ENCODE results near the gene HDAC4.

Gene HDAC4

DNA sequence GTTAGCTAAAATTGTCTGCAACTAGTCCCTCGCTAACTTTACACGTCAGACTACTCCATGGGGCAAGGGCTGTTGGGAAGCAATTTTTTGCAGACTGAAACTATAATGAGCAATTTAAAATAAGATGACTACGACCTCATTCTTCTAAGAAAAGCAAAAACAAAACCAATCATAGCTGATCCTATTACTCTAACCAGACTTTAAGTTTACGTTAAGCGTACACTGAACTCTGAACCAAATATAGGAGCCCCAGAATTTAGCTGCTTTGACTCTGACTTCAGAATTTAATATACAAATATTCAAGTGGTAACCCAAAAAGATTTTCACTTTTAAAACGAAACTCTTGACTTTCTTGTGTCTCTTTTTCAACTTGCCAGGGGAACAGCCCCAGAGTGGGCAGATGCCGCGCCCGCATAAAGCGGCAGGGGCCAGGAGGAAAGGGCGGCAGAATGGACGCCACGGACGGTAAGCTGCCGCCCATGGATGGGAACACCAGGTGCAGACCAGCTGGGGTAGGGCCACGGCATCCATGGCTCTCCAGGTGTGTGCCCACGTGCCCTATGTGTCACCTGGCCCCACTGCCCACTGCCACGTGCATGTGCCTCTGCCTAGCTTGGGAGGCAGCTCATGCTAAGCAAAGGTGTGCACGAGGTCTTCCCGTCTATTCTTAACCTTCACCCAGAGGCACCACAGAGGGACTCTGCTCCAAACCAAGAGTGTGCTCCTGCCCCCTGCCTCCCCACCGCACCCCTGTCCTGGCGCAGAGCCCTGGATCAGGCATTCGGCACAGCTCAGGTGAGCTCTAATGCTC is 217.6 kb downstream of the HDAC4 start:
- H3K4me3 ChIP-seq (ENCODE audit: control insufficient read depth, low read depth, low read length), result no peak overlapping the region
- TF ChIP-seq CTCF (conservative IDR thresholded peaks at IDR 0.05; ENCODE audit: control insufficient read depth, insufficient read depth, low read depth, low read length), result no peak
- DNase-seq (ENCODE audit: low read depth), result no peak

DNA sequence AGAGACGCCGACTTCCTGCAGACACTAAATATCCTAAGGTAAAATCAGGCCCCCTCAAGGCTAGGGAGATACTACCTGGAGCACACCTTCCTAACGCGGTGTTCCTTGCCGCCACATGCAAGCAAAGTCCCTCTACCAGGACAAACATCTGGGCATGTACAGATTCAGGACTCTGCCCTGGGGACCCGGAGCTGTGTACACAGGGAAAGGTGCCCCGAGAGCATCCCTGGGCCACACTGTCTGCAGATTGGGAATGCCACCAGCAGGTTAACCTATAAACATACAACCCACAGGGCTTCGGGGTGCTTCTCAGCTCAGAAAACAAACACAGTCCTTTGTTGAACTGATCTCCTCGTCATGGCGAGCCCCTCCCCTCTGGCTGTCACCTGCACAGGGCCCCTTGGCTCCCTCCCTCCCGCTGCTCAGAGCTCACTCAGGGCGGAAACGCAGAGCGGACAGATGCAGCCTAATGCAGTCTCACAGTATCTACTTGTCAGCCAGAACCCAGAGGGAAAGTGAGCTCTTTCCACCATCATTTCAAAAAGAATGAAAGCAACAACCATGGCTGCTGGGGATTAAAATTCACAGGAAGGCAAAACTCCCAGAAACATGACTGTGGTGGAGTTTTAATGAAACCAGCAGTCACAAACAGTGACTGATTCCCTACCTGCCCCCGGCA is 218.8 kb downstream of the HDAC4 start:
- DNase-seq (ENCODE audit: low read depth), result no peak
- no peak for TF ChIP-seq CTCF (conservative IDR thresholded peaks at IDR 0.05; ENCODE audit: control insufficient read depth, insufficient read depth, low read depth, low read length)
- H3K4me3 ChIP-seq (ENCODE audit: control insufficient read depth, low read depth, low read length), result no peak overlapping the region

DNA sequence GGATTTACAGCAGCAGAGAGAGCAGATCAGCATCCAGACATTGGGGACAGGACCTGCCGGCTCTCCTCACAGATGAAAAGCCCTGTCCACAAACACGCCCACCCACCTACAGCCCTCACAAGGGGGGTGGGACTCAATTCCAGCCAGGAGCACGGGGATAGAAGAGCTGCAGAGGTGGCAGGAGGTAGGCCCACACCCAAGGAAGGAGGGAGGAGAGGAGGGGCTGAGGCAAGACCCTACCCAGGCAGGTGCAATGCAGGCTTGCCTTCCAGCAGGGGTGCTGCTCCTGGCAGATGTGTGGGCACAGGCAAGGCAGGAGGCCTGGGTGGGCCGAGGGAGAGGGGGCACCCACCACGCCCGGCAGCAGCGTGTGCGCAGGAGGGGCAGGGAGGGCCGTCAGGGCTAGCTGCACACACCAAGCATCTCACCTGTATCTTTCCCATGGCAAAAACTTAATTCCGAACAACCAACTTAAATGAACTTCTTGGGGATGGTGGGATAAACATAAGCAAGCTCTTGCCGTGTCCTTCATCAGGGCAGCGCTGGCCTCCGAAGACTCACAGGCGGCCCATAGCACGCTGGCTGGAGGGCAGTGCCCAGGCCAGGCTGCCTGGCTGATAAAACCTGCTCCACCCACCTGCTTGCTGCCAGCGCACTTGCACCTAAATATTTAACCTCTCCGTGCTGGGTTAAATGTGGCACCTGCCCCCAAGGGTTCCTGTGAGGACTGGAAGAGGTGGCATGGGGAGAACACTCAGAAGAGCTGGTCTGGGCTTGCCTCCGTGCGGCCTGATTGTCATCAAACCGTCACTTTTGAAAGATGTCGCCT is 219.5 kb downstream of the HDAC4 start:
- H3K4me3 ChIP-seq (ENCODE audit: control insufficient read depth, low read depth, low read length), result no peak overlapping the region
- DNase-seq (ENCODE audit: low read depth), result no peak
- TF ChIP-seq CTCF (conservative IDR thresholded peaks at IDR 0.05; ENCODE audit: control insufficient read depth, insufficient read depth, low read depth, low read length), result no peak

DNA sequence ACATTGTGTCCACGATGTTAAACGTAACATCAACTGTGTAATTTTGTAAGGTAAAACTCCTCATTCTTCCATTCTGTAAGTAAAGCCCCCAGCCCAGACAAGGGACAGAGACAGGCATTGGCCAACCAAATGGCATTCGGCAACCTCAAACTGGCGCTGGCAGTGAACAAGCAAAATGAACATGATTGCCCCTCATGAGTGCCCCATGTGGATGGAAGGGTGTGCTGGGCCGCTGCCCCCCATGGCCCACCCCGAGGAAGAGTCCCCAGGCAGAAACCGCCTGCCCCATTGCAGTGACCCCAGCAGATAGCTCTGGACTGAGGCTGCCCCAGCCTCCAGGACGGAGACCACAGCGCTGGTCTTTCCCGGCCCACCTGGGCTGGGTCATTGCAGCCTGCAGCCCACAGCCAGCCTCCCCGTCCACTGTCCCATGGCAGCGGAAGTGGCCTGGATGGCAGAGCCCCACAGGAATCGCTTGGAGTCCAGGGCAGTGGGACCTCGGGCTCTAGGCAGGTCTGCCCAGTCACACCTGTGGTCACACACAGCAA is 220.2 kb downstream of the HDAC4 start:
- DNase-seq (ENCODE audit: low read depth), result no peak
- no peak for TF ChIP-seq CTCF (conservative IDR thresholded peaks at IDR 0.05; ENCODE audit: control insufficient read depth, insufficient read depth, low read depth, low read length)
- no peak overlapping the region for H3K4me3 ChIP-seq (ENCODE audit: control insufficient read depth, low read depth, low read length)

GRCh38 chr2:239179851-239180371 is 220.9 kb downstream of the HDAC4 start:
- no peak overlapping the region for H3K4me3 ChIP-seq (ENCODE audit: control insufficient read depth, low read depth, low read length)

More at GRCh38 chr2:239179851-239180371, 220.9 kb downstream of the HDAC4 start:
- no peak for TF ChIP-seq CTCF (conservative IDR thresholded peaks at IDR 0.05; ENCODE audit: control insufficient read depth, insufficient read depth, low read depth, low read length)
- no peak for DNase-seq (ENCODE audit: low read depth)

All from fibroblast of mammary gland (primary cell).